ENCODE data around the gene TXNRD1.

Gene TXNRD1

GRCh38 chr12:104355630-104356029 is 140.1 kb downstream of the TXNRD1 start:
- no peaks in the 10 kb centered on the region for H3K9me3 ChIP-seq (ENCODE audit: control insufficient read depth, low read length)
- 92 to 94% methylated on average over 3 of the region's 3 CpGs for WGBS, 2 experiments
- H3K4me3 ChIP-seq (ENCODE audit: insufficient read depth, low read depth, low read length) = no peak overlapping the region
- no peaks in the 10 kb centered on the region for H3K27me3 ChIP-seq (ENCODE audit: control insufficient read depth, insufficient read depth, low read length, poor library complexity, severe bottlenecking)
- H3K27ac ChIP-seq (ENCODE audit: insufficient read depth, low read depth, low read length, poor library complexity, severe bottlenecking) = no peak overlapping the region
- no peaks in the 10 kb centered on the region for H3K4me1 ChIP-seq (ENCODE audit: control insufficient read depth, insufficient read depth, low read length)
- peaks cover 5% of the 10 kb centered on the region for H3K36me3 ChIP-seq (ENCODE audit: control insufficient read depth, insufficient read depth, low read length)

- Histone ChIP-seq H3K27ac (ENCODE audit: insufficient read depth, low read depth, low read length, poor library complexity, severe bottlenecking) (no peak overlapping the region), H3K27me3 (ENCODE audit: control insufficient read depth, insufficient read depth, low read length, poor library complexity, severe bottlenecking) (no peaks in the 10 kb centered on the region), H3K36me3 (ENCODE audit: control insufficient read depth, insufficient read depth, low read length) (peaks cover 5% of the 10 kb centered on the region), H3K4me1 (ENCODE audit: control insufficient read depth, insufficient read depth, low read length) (no peaks in the 10 kb centered on the region), H3K4me3 (ENCODE audit: insufficient read depth, low read depth, low read length) (no peak overlapping the region), H3K9me3 (ENCODE audit: control insufficient read depth, low read length) (no peaks in the 10 kb centered on the region)
- 92 to 93% methylated on average over 17 of the region's 17 CpGs for WGBS, 2 experiments
Measured at GRCh38 chr12:104356231-104357115, 140.9 kb downstream of the TXNRD1 start.

GRCh38 chr12:104357421-104357952 is 141.9 kb downstream of the TXNRD1 start:
- Histone ChIP-seq H3K36me3 (ENCODE audit: control insufficient read depth, insufficient read depth, low read length) (no peaks in the 10 kb centered on the region), H3K4me3 (ENCODE audit: insufficient read depth, low read depth, low read length) (no peak overlapping the region), H3K27me3 (ENCODE audit: control insufficient read depth, insufficient read depth, low read length, poor library complexity, severe bottlenecking) (no peaks in the 10 kb centered on the region), H3K4me1 (ENCODE audit: control insufficient read depth, insufficient read depth, low read length) (no peaks in the 10 kb centered on the region), H3K9me3 (ENCODE audit: control insufficient read depth, low read length) (no peaks in the 10 kb centered on the region), H3K27ac (ENCODE audit: insufficient read depth, low read depth, low read length, poor library complexity, severe bottlenecking) (no peak overlapping the region)
- 90 to 100% methylated on average over 1 of the region's 1 CpG for WGBS, 2 experiments

- H3K9me3 ChIP-seq (ENCODE audit: control insufficient read depth, low read length) = no peaks in the 10 kb centered on the region
- 84 to 92% methylated on average over 5 of the region's 5 CpGs for WGBS, 2 experiments
- H3K27ac ChIP-seq (ENCODE audit: insufficient read depth, low read depth, low read length, poor library complexity, severe bottlenecking) = no peak overlapping the region
- H3K4me1 ChIP-seq (ENCODE audit: control insufficient read depth, insufficient read depth, low read length) = no peaks in the 10 kb centered on the region
- no peaks in the 10 kb centered on the region for H3K36me3 ChIP-seq (ENCODE audit: control insufficient read depth, insufficient read depth, low read length)
- H3K4me3 ChIP-seq (ENCODE audit: insufficient read depth, low read depth, low read length) = no peak overlapping the region
- H3K27me3 ChIP-seq (ENCODE audit: control insufficient read depth, insufficient read depth, low read length, poor library complexity, severe bottlenecking) = no peaks in the 10 kb centered on the region
Measured at GRCh38 chr12:104358353-104359003, 142.9 kb downstream of the TXNRD1 start.

- H3K4me1 ChIP-seq (ENCODE audit: control insufficient read depth, insufficient read depth, low read length) = no peaks in the 10 kb centered on the region
- no peak overlapping the region for H3K27ac ChIP-seq (ENCODE audit: insufficient read depth, low read depth, low read length, poor library complexity, severe bottlenecking)
Measured at GRCh38 chr12:104359216-104359615, 143.6 kb downstream of the TXNRD1 start.

GRCh38 chr12:104360157-104360556 is 144.6 kb downstream of the TXNRD1 start:
- no peak overlapping the region for H3K27ac ChIP-seq (ENCODE audit: insufficient read depth, low read depth, low read length, poor library complexity, severe bottlenecking)
- no peaks in the 10 kb centered on the region for H3K9me3 ChIP-seq (ENCODE audit: control insufficient read depth, low read length)
- no peak overlapping the region for H3K4me3 ChIP-seq (ENCODE audit: insufficient read depth, low read depth, low read length)
- WGBS, 2 experiments = 97 to 98% methylated on average over 3 of the region's 3 CpGs
- no peaks in the 10 kb centered on the region for H3K4me1 ChIP-seq (ENCODE audit: control insufficient read depth, insufficient read depth, low read length)
- no peaks in the 10 kb centered on the region for H3K36me3 ChIP-seq (ENCODE audit: control insufficient read depth, insufficient read depth, low read length)
- no peaks in the 10 kb centered on the region for H3K27me3 ChIP-seq (ENCODE audit: control insufficient read depth, insufficient read depth, low read length, poor library complexity, severe bottlenecking)

More at GRCh38 chr12:104359216-104359615, 143.6 kb downstream of the TXNRD1 start:
- Histone ChIP-seq H3K27me3 (ENCODE audit: control insufficient read depth, insufficient read depth, low read length, poor library complexity, severe bottlenecking) (no peaks in the 10 kb centered on the region), H3K36me3 (ENCODE audit: control insufficient read depth, insufficient read depth, low read length) (no peaks in the 10 kb centered on the region), H3K4me3 (ENCODE audit: insufficient read depth, low read depth, low read length) (no peak overlapping the region), H3K9me3 (ENCODE audit: control insufficient read depth, low read length) (no peaks in the 10 kb centered on the region)
- WGBS, 2 experiments = 93 to 94% methylated on average over 10 of the region's 10 CpGs

GRCh38 chr12:104360983-104361707 is 145.6 kb downstream of the TXNRD1 start:
- Histone ChIP-seq H3K27ac (ENCODE audit: insufficient read depth, low read depth, low read length, poor library complexity, severe bottlenecking) (no peak overlapping the region), H3K36me3 (ENCODE audit: control insufficient read depth, insufficient read depth, low read length) (no peaks in the 10 kb centered on the region)
- WGBS, 2 experiments = 93 to 94% methylated on average over 5 of the region's 5 CpGs

GRCh38 chr12:104365921-104366410 is 150.4 kb downstream of the TXNRD1 start:
- WGBS, 2 experiments = 91 to 97% methylated on average over 5 of the region's 5 CpGs
- no peaks in the 10 kb centered on the region for H3K36me3 ChIP-seq (ENCODE audit: control insufficient read depth, insufficient read depth, low read length)
- no peaks in the 10 kb centered on the region for H3K4me1 ChIP-seq (ENCODE audit: control insufficient read depth, insufficient read depth, low read length)
- no peak overlapping the region for H3K27ac ChIP-seq (ENCODE audit: insufficient read depth, low read depth, low read length, poor library complexity, severe bottlenecking)
- H3K4me3 ChIP-seq (ENCODE audit: insufficient read depth, low read depth, low read length) = no peak overlapping the region
- no peaks in the 10 kb centered on the region for H3K27me3 ChIP-seq (ENCODE audit: control insufficient read depth, insufficient read depth, low read length, poor library complexity, severe bottlenecking)
- no peaks in the 10 kb centered on the region for H3K9me3 ChIP-seq (ENCODE audit: control insufficient read depth, low read length)

More at GRCh38 chr12:104360983-104361707, 145.6 kb downstream of the TXNRD1 start:
- no peaks in the 10 kb centered on the region for H3K9me3 ChIP-seq (ENCODE audit: control insufficient read depth, low read length)
- H3K27me3 ChIP-seq (ENCODE audit: control insufficient read depth, insufficient read depth, low read length, poor library complexity, severe bottlenecking) = no peaks in the 10 kb centered on the region
- no peaks in the 10 kb centered on the region for H3K4me1 ChIP-seq (ENCODE audit: control insufficient read depth, insufficient read depth, low read length)
- no peak overlapping the region for H3K4me3 ChIP-seq (ENCODE audit: insufficient read depth, low read depth, low read length)

- Histone ChIP-seq H3K36me3 (ENCODE audit: control insufficient read depth, insufficient read depth, low read length) (no peaks in the 10 kb centered on the region), H3K9me3 (ENCODE audit: control insufficient read depth, low read length) (no peaks in the 10 kb centered on the region), H3K27ac (ENCODE audit: insufficient read depth, low read depth, low read length, poor library complexity, severe bottlenecking) (no peak overlapping the region), H3K4me1 (ENCODE audit: control insufficient read depth, insufficient read depth, low read length) (no peaks in the 10 kb centered on the region), H3K4me3 (ENCODE audit: insufficient read depth, low read depth, low read length) (no peak overlapping the region), H3K27me3 (ENCODE audit: control insufficient read depth, insufficient read depth, low read length, poor library complexity, severe bottlenecking) (no peaks in the 10 kb centered on the region)
- WGBS, 2 experiments = 96 to 99% methylated on average over 2 of the region's 2 CpGs
Measured at GRCh38 chr12:104369708-104370107, 154.1 kb downstream of the TXNRD1 start.
